ENCODE results near the gene EFNA2.

EFNA2 gene

GRCh38 chr19:1340681-1341469 lies 55.2 kb downstream of the EFNA2 start:
- no peak overlapping the region for H3K4me3 ChIP-seq (ENCODE audit: low read length)
- H3K27ac ChIP-seq (ENCODE audit: low read depth, low read length) = no peak overlapping the region
- peaks cover 5% of the 10 kb centered on the region for H3F3A ChIP-seq (ENCODE audit: control insufficient read depth, insufficient read depth)
- TF ChIP-seq EZH2phosphoT487 (IDR thresholded peaks at IDR 0.05; ENCODE audit: borderline replicate concordance, low read length) = no peak
- TF ChIP-seq, protein P1, sequence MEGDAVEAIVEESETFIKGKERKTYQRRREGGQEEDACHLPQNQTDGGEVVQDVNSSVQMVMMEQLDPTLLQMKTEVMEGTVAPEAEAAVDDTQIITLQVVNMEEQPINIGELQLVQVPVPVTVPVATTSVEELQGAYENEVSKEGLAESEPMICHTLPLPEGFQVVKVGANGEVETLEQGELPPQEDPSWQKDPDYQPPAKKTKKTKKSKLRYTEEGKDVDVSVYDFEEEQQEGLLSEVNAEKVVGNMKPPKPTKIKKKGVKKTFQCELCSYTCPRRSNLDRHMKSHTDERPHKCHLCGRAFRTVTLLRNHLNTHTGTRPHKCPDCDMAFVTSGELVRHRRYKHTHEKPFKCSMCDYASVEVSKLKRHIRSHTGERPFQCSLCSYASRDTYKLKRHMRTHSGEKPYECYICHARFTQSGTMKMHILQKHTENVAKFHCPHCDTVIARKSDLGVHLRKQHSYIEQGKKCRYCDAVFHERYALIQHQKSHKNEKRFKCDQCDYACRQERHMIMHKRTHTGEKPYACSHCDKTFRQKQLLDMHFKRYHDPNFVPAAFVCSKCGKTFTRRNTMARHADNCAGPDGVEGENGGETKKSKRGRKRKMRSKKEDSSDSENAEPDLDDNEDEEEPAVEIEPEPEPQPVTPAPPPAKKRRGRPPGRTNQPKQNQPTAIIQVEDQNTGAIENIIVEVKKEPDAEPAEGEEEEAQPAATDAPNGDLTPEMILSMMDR (IDR thresholded peaks at IDR 0.05; ENCODE audit: low read depth, low read length, poor library complexity, severe bottlenecking) = no peak
- H3K36me3 ChIP-seq (ENCODE audit: control insufficient read depth, low read length) = no peaks in the 10 kb centered on the region
- H3K4me2 ChIP-seq (ENCODE audit: low read length) = no peak overlapping the region
- H3K4me1 ChIP-seq (ENCODE audit: control insufficient read depth, low read length) = peaks cover 17% of the 10 kb centered on the region
- no peaks in the 10 kb centered on the region for H3K9me2 ChIP-seq (replicated peaks; ENCODE audit: control insufficient read depth, low read length)
- H4K20me1 ChIP-seq (ENCODE audit: control insufficient read depth, insufficient read depth, low read depth, low read length) = no peaks in the 10 kb centered on the region
- peaks cover 5% of the 10 kb centered on the region; the same call in 1 of the 2 replicates for H3K27me3 ChIP-seq (ENCODE audit: control insufficient read depth, low read length)
- H3K9me3 ChIP-seq (ENCODE audit: control insufficient read depth, insufficient read depth, low read length) = no peaks in the 10 kb centered on the region
- no peaks in the 10 kb centered on the region for H3K79me2 ChIP-seq (ENCODE audit: control insufficient read depth, low read length)

- no peak overlapping the region for H3K27ac ChIP-seq (ENCODE audit: low read depth, low read length)
- H3K9me2 ChIP-seq (replicated peaks; ENCODE audit: control insufficient read depth, low read length) = no peaks in the 10 kb centered on the region
- no peaks in the 10 kb centered on the region for H4K20me1 ChIP-seq (ENCODE audit: control insufficient read depth, insufficient read depth, low read depth, low read length)
- H3K9me3 ChIP-seq (ENCODE audit: control insufficient read depth, insufficient read depth, low read length) = no peaks in the 10 kb centered on the region
- H3K4me2 ChIP-seq (ENCODE audit: low read length) = no peak overlapping the region
- H3K4me1 ChIP-seq (ENCODE audit: control insufficient read depth, low read length) = peaks cover 17% of the 10 kb centered on the region
- no peak for TF ChIP-seq EZH2phosphoT487 (IDR thresholded peaks at IDR 0.05; ENCODE audit: borderline replicate concordance, low read length)
- TF ChIP-seq, protein P1 (IDR thresholded peaks at IDR 0.05; ENCODE audit: low read depth, low read length, poor library complexity, severe bottlenecking) = no peak
- H3K79me2 ChIP-seq (ENCODE audit: control insufficient read depth, low read length) = no peaks in the 10 kb centered on the region
- peaks cover 5% of the 10 kb centered on the region for H3F3A ChIP-seq (ENCODE audit: control insufficient read depth, insufficient read depth)
- no peaks in the 10 kb centered on the region for H3K27me3 ChIP-seq (ENCODE audit: control insufficient read depth, low read length)
- H3K4me3 ChIP-seq (ENCODE audit: low read length) = no peak overlapping the region
- no peaks in the 10 kb centered on the region for H3K36me3 ChIP-seq (ENCODE audit: control insufficient read depth, low read length)
Measured at GRCh38 chr19:1343041-1343440, 57.4 kb downstream of the EFNA2 start.

- Histone ChIP-seq H3K4me1 (ENCODE audit: control insufficient read depth, low read length) (peaks cover 23% of the 10 kb centered on the region), H3K9me2 (replicated peaks; ENCODE audit: control insufficient read depth, low read length) (no peaks in the 10 kb centered on the region), H3K9me3 (ENCODE audit: control insufficient read depth, insufficient read depth, low read length) (no peaks in the 10 kb centered on the region), H3K27me3 (ENCODE audit: control insufficient read depth, low read length) (no peaks in the 10 kb centered on the region), H4K20me1 (ENCODE audit: control insufficient read depth, insufficient read depth, low read depth, low read length) (no peaks in the 10 kb centered on the region), H3F3A (ENCODE audit: control insufficient read depth, insufficient read depth) (peaks cover 13% of the 10 kb centered on the region), H3K4me3 (ENCODE audit: low read length) (no peak overlapping the region), H3K36me3 (ENCODE audit: control insufficient read depth, low read length) (no peaks in the 10 kb centered on the region), H3K4me2 (ENCODE audit: low read length) (no peak overlapping the region), H3K79me2 (ENCODE audit: control insufficient read depth, low read length) (no peaks in the 10 kb centered on the region), H3K27ac (ENCODE audit: low read depth, low read length) (no peak overlapping the region)
- TF ChIP-seq, protein P1 (IDR thresholded peaks at IDR 0.05; ENCODE audit: low read depth, low read length, poor library complexity, severe bottlenecking) = no peak
- TF ChIP-seq EZH2phosphoT487 (IDR thresholded peaks at IDR 0.05; ENCODE audit: borderline replicate concordance, low read length) = no peak
Measured at GRCh38 chr19:1349211-1349610, 63.5 kb downstream of the EFNA2 start.

All from DOHH2 (cell line).